ENCODE data around the gene CTBS. TPM values are rescaled to one million over a fixed set of nuclear protein-coding genes. Genes with fewer than 3 reads are reported as not detected.

Gene CTBS
- total and polyA plus RNA-seq, 2 of the 8 experiments (the other 6 are each of a cell fraction or from before 2014, with no cell fraction given), result 3.3 to 4.1 TPM

DNA sequence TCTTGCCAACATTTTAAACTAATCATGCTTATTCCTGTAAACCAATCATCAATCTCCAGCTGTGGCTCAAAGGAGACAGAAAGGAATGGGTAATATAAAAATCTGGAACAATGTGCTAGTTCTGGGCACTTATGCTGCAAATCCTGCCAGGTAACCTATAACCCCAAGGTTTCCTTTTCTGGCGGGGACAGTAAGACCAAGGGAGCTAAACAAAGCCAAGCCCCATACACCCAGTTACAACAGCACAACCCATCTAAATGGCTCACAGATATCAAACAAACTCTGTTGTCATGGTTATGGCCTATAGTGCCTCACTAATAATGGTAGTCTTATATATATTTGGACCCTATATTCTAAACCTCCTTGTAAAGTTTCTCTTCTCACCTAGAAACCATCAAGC is 36.9 kb upstream of the CTBS start:
- H3K14ac ChIP-seq (ENCODE audit: insufficient read length), result no peak overlapping the region
- H3K23me2 ChIP-seq (ENCODE audit: low read depth, low read length), result no peaks in the 10 kb centered on the region
- no peaks in the 10 kb centered on the region for H3K79me1 ChIP-seq (ENCODE audit: low read depth, low read length)
- no peak overlapping the region for H2BK5ac ChIP-seq (ENCODE audit: low read depth, low read length)
- H3K4me3 ChIP-seq (ENCODE audit: extremely low read depth in 1 of 4, insufficient read depth in 2 of 4, low read depth in 3 of 4, low read length in 4 of 4), result no peak overlapping the region
- peaks cover 22 to 23% of the 10 kb centered on the region in 2 experiments for H3K9me3 ChIP-seq (ENCODE audit: insufficient read depth in 2 of 2, low read depth in 1 of 2, low read length in 1 of 2)
- H2BK15ac ChIP-seq (ENCODE audit: low read length), result no peak overlapping the region
- no peaks in the 10 kb centered on the region for H3K79me2 ChIP-seq (ENCODE audit: control insufficient read depth in 1 of 2, insufficient read depth in 2 of 2, low read length in 2 of 2)
- no peak overlapping the region for H3K56ac ChIP-seq (replicated peaks; ENCODE audit: insufficient read length, low read depth, low read length)
- no peak overlapping the region for H3K4ac ChIP-seq (replicated peaks; ENCODE audit: insufficient read length, low read depth, low read length)
- no peaks in the 10 kb centered on the region; a peak in 1 of 7 replicates for H3K4me1 ChIP-seq (replicated peaks in 1 of 4; ENCODE audit: control insufficient read depth in 3 of 4, insufficient read depth in 4 of 4, low read length in 3 of 4)
- no peak overlapping the region for H4K5ac ChIP-seq (ENCODE audit: insufficient read length, low read depth, low read length)
- H4K8ac ChIP-seq (ENCODE audit: extremely low read depth, insufficient read depth, low read length), result no peak overlapping the region
- H3K23ac ChIP-seq (ENCODE audit: insufficient read length), result no peak overlapping the region
- no peak overlapping the region for H2BK12ac ChIP-seq (ENCODE audit: low read depth, low read length)
- CTCF ChIA-PET (ENCODE audit: partially characterized antibody), result interaction anchor here (0.8 to 2.4 kb wide), 5 partner anchors 9 to 171 kb away, joined by 3 to 4 read pairs (median 3); no protein-coding TSS in a partner anchor
- 70% methylated on average over 1 of the region's 1 CpG; no CpG with 5 or more reads in 1 of the 2 experiments for WGBS, 2 experiments (ENCODE audit: extremely low coverage in 1 of 2, insufficient coverage in 1 of 2, insufficient read length in 1 of 2, insufficient replicate concordance in 2 of 2, low coverage in 1 of 2, low lambda C conversion rate in 2 of 2, missing lambda C conversion rate in 1 of 2)
- no peak overlapping the region for H3K18ac ChIP-seq (ENCODE audit: extremely low read depth, low read length)
- H3K36me3 ChIP-seq (ENCODE audit: control insufficient read depth in 2 of 4, insufficient read depth in 4 of 4, low read length in 3 of 4), result peaks cover 0 to 5% (median 0%) of the 10 kb centered on the region in 4 experiments; a peak in 1 of 8 replicates
- H2BK20ac ChIP-seq (ENCODE audit: low read length), result no peak overlapping the region
- no peak overlapping the region for H4K91ac ChIP-seq (replicated peaks; ENCODE audit: insufficient read length, low read length)
- no peak overlapping the region for H3K27ac ChIP-seq (ENCODE audit: low read depth, low read length)
- no peaks in the 10 kb centered on the region for H4K20me1 ChIP-seq (replicated peaks in 1 of 2; ENCODE audit: control insufficient read depth in 1 of 2, insufficient read depth in 2 of 2, low read length in 2 of 2)
- no peak overlapping the region for H2BK120ac ChIP-seq (replicated peaks; ENCODE audit: low read depth, low read length)
- no peaks in the 10 kb centered on the region for H3K27me3 ChIP-seq (replicated peaks in 1 of 4; ENCODE audit: control insufficient read depth in 3 of 4, extremely low read depth in 1 of 4, insufficient read depth in 3 of 4, low read length in 3 of 4)
- POLR2A ChIA-PET (ENCODE audit: partially characterized antibody), result no interaction called here
- H3K9ac ChIP-seq (replicated peaks in 1 of 4; ENCODE audit: extremely low read depth in 1 of 4, low read depth in 3 of 4, low read length in 3 of 4), result no peak overlapping the region
- H2AFZ ChIP-seq (ENCODE audit: low read length), result no peak overlapping the region
- no peak overlapping the region for H2AK5ac ChIP-seq (ENCODE audit: low read depth, low read length)
- no peak overlapping the region for H3K4me2 ChIP-seq (ENCODE audit: insufficient read depth in 1 of 2, low read depth in 2 of 2, low read length in 2 of 2)
- DNase-seq (ENCODE audit: low read depth in 1 of 2, low spot score in 2 of 2) (no peak), FAIRE-seq (no peak)
- TF ChIP-seq EZH2 (IDR thresholded peaks at IDR 0.05; ENCODE audit: low read depth, low read length, severe bottlenecking), result no peak
- no peak for TF ChIP-seq CBX5 (IDR thresholded peaks at IDR 0.05; ENCODE audit: low read depth, low read length)
- no peak for TF ChIP-seq EP300 (IDR thresholded peaks at IDR 0.05; ENCODE audit: borderline replicate concordance in 1 of 2, low read depth in 2 of 2, low read length in 2 of 2)
- no peak for TF ChIP-seq SIX5 (IDR thresholded peaks at IDR 0.05; ENCODE audit: low read depth, low read length)
- TF ChIP-seq KDM1A (IDR thresholded peaks at IDR 0.05; ENCODE audit: borderline replicate concordance, low read length), result no peak
- no peak for TF ChIP-seq TCF12 (IDR thresholded peaks at IDR 0.05; ENCODE audit: low read depth, low read length)
- no peak for TF ChIP-seq SAP30 (IDR thresholded peaks at IDR 0.05; ENCODE audit: insufficient read depth, insufficient replicate concordance, low read length)
- TF ChIP-seq, protein P1, sequence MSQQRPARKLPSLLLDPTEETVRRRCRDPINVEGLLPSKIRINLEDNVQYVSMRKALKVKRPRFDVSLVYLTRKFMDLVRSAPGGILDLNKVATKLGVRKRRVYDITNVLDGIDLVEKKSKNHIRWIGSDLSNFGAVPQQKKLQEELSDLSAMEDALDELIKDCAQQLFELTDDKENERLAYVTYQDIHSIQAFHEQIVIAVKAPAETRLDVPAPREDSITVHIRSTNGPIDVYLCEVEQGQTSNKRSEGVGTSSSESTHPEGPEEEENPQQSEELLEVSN (IDR thresholded peaks at IDR 0.05), result no peak
- no peak for TF ChIP-seq PHF8 (conservative IDR thresholded peaks at IDR 0.05; ENCODE audit: low read depth, low read length)
- no peak for TF ChIP-seq YY1 (IDR thresholded peaks at IDR 0.05; ENCODE audit: low read depth, low read length)
- TF ChIP-seq RBBP5 (IDR thresholded peaks at IDR 0.05; ENCODE audit: borderline replicate concordance, low read depth, low read length), result no peak
- TF ChIP-seq SP4 (IDR thresholded peaks at IDR 0.05; ENCODE audit: low read length), result no peak
- no peak for TF ChIP-seq CHD2 (IDR thresholded peaks at IDR 0.05; ENCODE audit: low read length)

Measured in H1 (cell line).